HEK293 (cell line): ENCODE data around the gene PPP1R14B.
A peak's percentile ranks its signal among the peaks of the same experiment; 100 is the strongest.

Experiments
- CTCF ChIA-PET: fragments of 350-600 bp; formaldehyde crosslinking; extraction: SDS; loops from one replicate; lab custom pipeline; 2021; ENCODE audit warnings: antibody characterized with exemption; lab: Yijun Ruan, JAX
- POLR2A ChIA-PET: fragments of 300-600 bp; formaldehyde crosslinking; extraction: SDS; loops from one replicate; lab custom pipeline; 2020; ENCODE audit warnings: antibody characterized with exemption, inconsistent platforms; lab: Yijun Ruan, JAX
- H3K27ac ChIP-seq: fragments of 200-500 bp; sonication (Bioruptor generic); 2 replicates; pipeline ENCODE4 v1.5.1; 2014; ENCODE audit warnings: low read depth, low read length, control low read depth, inconsistent platforms; ENCODE audit errors: extremely low read depth
- H3K36me3 ChIP-seq, 2 experiments: fragments of 200-500 bp in 1 of 2; sonication (Bioruptor generic) in 1 of 2; 1 replicate in 1 of 2; 2 replicates in 1 of 2; pipeline ENCODE4 v1.5.1; 2014 to 2017; ENCODE audit warnings: inconsistent platforms in 2 of 2, low read length in 2 of 2; ENCODE audit not compliant: control insufficient read depth in 2 of 2, insufficient read depth in 1 of 2
- H3K4me1 ChIP-seq: fragments of 200-500 bp; sonication (Bioruptor generic); 2 replicates; pipeline ENCODE4 v1.5.1; 2014; ENCODE audit warnings: mild to moderate bottlenecking, low read length, inconsistent platforms; ENCODE audit not compliant: control insufficient read depth, insufficient read depth
- H3K4me3 ChIP-seq: 2 replicates; pipeline ENCODE4 v1.5.1; 2011; ENCODE audit warnings: low read depth, mild to moderate bottlenecking, control low read depth, low read length, moderate library complexity
- H3K9me3 ChIP-seq: fragments of 200-500 bp; sonication (Bioruptor generic); 2 replicates; pipeline ENCODE4 v1.5.1; 2014; ENCODE audit warnings: low read depth, low read length, inconsistent platforms; ENCODE audit not compliant: control insufficient read depth, insufficient read depth
- GLI4 ChIP-seq: fragments of 450-650 bp; formaldehyde crosslinking; IDR thresholded peaks from 2 replicates; pipeline ENCODE4 v1.5.1; 2016; ENCODE audit warnings: missing biosample characterization, missing genetic modification characterization
- GLIS2 ChIP-seq: fragments of 450-650 bp; formaldehyde crosslinking; IDR thresholded peaks from 2 replicates; pipeline ENCODE4 v1.5.1; 2016; ENCODE audit warnings: missing biosample characterization, missing genetic modification characterization
- HOXD13 ChIP-seq: sonication (generic); formaldehyde crosslinking; IDR thresholded peaks from 2 replicates; pipeline ENCODE4 v1.8.0; 2022; ENCODE audit warnings: missing genetic modification reagents, borderline replicate concordance
- KLF16 ChIP-seq: fragments of 450-650 bp; formaldehyde crosslinking; IDR thresholded peaks from 2 replicates; pipeline ENCODE4 v1.5.1; 2017; ENCODE audit warnings: missing biosample characterization, missing genetic modification characterization
- MYNN ChIP-seq: fragments of 450-650 bp; formaldehyde crosslinking; IDR thresholded peaks from 2 replicates; pipeline ENCODE4 v1.5.1; 2016; ENCODE audit warnings: missing biosample characterization, missing genetic modification characterization, borderline replicate concordance
- SALL2 ChIP-seq: fragments of 450-650 bp; formaldehyde crosslinking; IDR thresholded peaks from 2 replicates; pipeline ENCODE4 v1.5.0; 2017; ENCODE audit warnings: missing biosample characterization, mild to moderate bottlenecking, missing genetic modification characterization, borderline replicate concordance
- TRIM28 ChIP-seq: IDR thresholded peaks from 2 replicates; pipeline ENCODE4 v1.6.1; 2011; ENCODE audit warnings: low read length, control low read depth, borderline replicate concordance
- ZIC2 ChIP-seq: fragments of 450-650 bp; formaldehyde crosslinking; IDR thresholded peaks from 2 replicates; pipeline ENCODE4 v1.5.1; 2016; ENCODE audit warnings: missing biosample characterization, missing genetic modification characterization
- ZNF350 ChIP-seq: fragments of 450-650 bp; formaldehyde crosslinking; IDR thresholded peaks from 2 replicates; pipeline ENCODE4 v1.5.0; 2017; ENCODE audit warnings: missing biosample characterization, mild to moderate bottlenecking, missing genetic modification characterization
- ZNF391 ChIP-seq: fragments of 450-650 bp; formaldehyde crosslinking; IDR thresholded peaks from 2 replicates; pipeline ENCODE4 v1.5.1; 2016; ENCODE audit warnings: low read depth, missing biosample characterization, missing genetic modification characterization, borderline replicate concordance
- ZNF423 ChIP-seq: fragments of 450-650 bp; formaldehyde crosslinking; IDR thresholded peaks from 2 replicates; pipeline ENCODE4 v1.5.1; 2016; ENCODE audit warnings: missing biosample characterization, missing genetic modification characterization
- ZNF670 ChIP-seq: fragments of 450-650 bp; formaldehyde crosslinking; IDR thresholded peaks from 2 replicates; pipeline ENCODE4 v1.5.1; 2016; ENCODE audit warnings: missing biosample characterization, missing genetic modification characterization, low read depth
- TF ChIP-seq, protein P1 (sequence below): fragments of 450-650 bp; formaldehyde crosslinking; IDR thresholded peaks from 2 replicates; pipeline ENCODE4 v1.5.1; 2016; ENCODE audit warnings: missing biosample characterization, missing genetic modification characterization
- TF ChIP-seq, protein P2 (sequence below): fragments of 450-650 bp; formaldehyde crosslinking; conservative IDR thresholded peaks from 2 replicates; pipeline ENCODE4 v1.5.1; 2016; ENCODE audit warnings: low read depth, missing biosample characterization, missing genetic modification characterization
- TF ChIP-seq, protein P3 (sequence below): fragments of 450-650 bp; formaldehyde crosslinking; IDR thresholded peaks from 2 replicates; pipeline ENCODE4 v1.5.0; 2017; ENCODE audit warnings: missing biosample characterization, missing genetic modification characterization, borderline replicate concordance
- TF ChIP-seq, protein P4 (sequence below): fragments of 450-650 bp; formaldehyde crosslinking; IDR thresholded peaks from 2 replicates; pipeline ENCODE4 v1.5.1; 2017; ENCODE audit warnings: missing biosample characterization, missing genetic modification characterization
- TF ChIP-seq, protein P5 (sequence below): fragments of 450-650 bp; formaldehyde crosslinking; IDR thresholded peaks from 2 replicates; pipeline ENCODE4 v1.5.1; 2016; ENCODE audit warnings: missing biosample characterization, missing genetic modification characterization
- TF ChIP-seq, protein P6 (sequence below): fragments of 450-650 bp; formaldehyde crosslinking; IDR thresholded peaks from 2 replicates; pipeline ENCODE4 v1.5.1; 2017; ENCODE audit warnings: missing biosample characterization, missing genetic modification characterization
- TF ChIP-seq, protein P7 (sequence below): fragments of 450-650 bp; formaldehyde crosslinking; IDR thresholded peaks from 2 replicates; pipeline ENCODE4 v1.5.1; 2016; ENCODE audit warnings: missing biosample characterization, missing genetic modification characterization, low read depth

PPP1R14B gene, protein sequence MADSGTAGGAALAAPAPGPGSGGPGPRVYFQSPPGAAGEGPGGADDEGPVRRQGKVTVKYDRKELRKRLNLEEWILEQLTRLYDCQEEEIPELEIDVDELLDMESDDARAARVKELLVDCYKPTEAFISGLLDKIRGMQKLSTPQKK

DNA sequence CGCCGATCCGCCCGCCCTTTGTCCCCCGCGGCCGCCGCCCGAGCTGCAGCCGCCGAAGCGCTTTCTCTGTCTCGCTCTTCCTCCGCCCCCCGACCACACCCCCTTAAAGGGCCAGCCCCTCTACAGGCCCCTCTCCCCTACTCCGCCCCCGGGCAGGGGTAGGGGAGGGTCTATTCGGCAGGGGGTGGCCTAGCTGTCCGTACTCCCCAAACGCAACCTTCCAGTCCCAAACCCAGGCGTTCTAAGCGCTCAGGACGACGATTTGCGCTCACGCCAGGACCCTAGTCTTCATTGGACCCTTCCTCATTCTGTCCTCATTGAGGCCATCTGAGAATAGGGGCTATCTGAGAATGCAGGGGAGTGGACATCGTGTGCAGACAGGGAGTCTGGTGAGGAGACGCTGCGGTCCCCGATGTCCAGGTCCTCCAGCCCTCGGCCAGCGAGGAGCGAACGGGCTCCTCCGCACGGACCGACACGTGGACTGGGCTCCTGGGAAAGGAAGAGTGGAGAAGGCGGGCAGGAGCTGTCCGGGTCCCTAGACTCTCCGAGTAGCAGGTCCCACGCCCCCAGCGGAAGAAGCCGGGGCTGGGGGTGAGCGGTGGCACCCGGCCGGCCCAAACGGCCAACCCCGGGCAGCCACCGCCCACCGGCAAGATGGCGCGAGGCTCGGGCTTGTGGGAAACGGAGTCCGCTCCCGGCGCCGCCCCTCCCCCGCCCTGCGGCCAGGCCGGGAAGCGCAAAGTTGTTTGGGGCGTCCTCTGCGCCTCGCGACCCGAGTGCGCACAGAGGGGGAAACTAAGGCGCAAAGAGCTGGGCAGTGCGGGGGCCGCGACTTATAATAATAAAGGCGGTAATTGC, at the start of gene PPP1R14B:
TSS of gene PPP1R14B (minus strand) at position 73 of the 858 bp plus-strand sequence. CDS start 270 bp downstream, outside the sequence.
- Histone ChIP-seq H3K9me3 (no peaks in the 10 kb centered on the region), H3K4me1 (peaks cover 7% of the 10 kb centered on the region), H3K36me3 (peaks cover 0 to 20% of the 10 kb centered on the region in 2 experiments; a peak in 1 of 3 replicates), H3K4me3 (peak within 1 kb of the TSS; percentile 68), H3K27ac (peak within 1 kb of the TSS; percentile 73)
- CTCF ChIA-PET: interaction anchor here (1.1 to 1.7 kb wide), 3 partner anchors 8 to 58 kb away, joined by 4 to 8 read pairs (median 5); no protein-coding TSS in a partner anchor
- POLR2A ChIA-PET: interaction anchor here (1.1 to 7.2 kb wide), 5 partner anchors 21 to 71 kb away, joined by 3 to 96 read pairs (median 7); partner anchors contain the start of genes NUDT22, PRDX5, TRMT112 and TRPT1
- TF ChIP-seq ZNF391 (tag by site-specific recombination): no peak
- no peak for TF ChIP-seq TRIM28
- TF ChIP-seq, protein P1, sequence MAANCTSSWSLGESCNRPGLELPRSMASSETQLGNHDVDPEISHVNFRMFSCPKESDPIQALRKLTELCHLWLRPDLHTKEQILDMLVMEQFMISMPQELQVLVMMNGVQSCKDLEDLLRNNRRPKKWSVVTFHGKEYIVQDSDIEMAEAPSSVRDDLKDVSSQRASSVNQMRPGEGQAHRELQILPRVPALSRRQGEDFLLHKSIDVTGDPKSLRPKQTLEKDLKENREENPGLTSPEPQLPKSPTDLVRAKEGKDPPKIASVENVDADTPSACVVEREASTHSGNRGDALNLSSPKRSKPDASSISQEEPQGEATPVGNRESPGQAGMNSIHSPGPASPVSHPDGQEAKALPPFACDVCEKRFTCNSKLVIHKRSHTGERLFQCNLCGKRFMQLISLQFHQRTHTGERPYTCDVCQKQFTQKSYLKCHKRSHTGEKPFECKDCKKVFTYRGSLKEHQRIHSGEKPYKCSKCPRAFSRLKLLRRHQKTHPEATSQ (tag by site-specific recombination): no peak; the same call in 1 of the 2 replicates
- TF ChIP-seq, protein P2, sequence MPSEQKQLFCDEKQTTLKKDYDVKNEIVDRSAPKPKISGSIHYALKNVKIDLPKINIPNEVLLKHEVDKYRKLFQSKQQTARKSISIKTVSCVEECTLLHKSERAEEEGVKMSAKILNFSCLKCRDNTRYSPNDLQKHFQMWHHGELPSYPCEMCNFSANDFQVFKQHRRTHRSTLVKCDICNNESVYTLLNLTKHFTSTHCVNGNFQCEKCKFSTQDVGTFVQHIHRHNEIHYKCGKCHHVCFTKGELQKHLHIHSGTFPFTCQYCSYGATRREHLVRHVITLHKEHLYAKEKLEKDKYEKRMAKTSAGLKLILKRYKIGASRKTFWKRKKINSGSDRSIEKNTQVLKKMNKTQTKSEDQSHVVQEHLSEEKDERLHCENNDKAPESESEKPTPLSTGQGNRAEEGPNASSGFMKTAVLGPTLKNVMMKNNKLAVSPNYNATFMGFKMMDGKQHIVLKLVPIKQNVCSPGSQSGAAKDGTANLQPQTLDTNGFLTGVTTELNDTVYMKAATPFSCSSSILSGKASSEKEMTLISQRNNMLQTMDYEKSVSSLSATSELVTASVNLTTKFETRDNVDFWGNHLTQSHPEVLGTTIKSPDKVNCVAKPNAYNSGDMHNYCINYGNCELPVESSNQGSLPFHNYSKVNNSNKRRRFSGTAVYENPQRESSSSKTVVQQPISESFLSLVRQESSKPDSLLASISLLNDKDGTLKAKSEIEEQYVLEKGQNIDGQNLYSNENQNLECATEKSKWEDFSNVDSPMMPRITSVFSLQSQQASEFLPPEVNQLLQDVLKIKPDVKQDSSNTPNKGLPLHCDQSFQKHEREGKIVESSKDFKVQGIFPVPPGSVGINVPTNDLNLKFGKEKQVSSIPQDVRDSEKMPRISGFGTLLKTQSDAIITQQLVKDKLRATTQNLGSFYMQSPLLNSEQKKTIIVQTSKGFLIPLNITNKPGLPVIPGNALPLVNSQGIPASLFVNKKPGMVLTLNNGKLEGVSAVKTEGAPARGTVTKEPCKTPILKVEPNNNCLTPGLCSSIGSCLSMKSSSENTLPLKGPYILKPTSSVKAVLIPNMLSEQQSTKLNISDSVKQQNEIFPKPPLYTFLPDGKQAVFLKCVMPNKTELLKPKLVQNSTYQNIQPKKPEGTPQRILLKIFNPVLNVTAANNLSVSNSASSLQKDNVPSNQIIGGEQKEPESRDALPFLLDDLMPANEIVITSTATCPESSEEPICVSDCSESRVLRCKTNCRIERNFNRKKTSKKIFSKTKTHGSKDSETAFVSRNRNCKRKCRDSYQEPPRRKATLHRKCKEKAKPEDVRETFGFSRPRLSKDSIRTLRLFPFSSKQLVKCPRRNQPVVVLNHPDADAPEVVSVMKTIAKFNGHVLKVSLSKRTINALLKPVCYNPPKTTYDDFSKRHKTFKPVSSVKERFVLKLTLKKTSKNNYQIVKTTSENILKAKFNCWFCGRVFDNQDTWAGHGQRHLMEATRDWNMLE (tag by site-specific recombination): no peak
- TF ChIP-seq, protein P3, sequence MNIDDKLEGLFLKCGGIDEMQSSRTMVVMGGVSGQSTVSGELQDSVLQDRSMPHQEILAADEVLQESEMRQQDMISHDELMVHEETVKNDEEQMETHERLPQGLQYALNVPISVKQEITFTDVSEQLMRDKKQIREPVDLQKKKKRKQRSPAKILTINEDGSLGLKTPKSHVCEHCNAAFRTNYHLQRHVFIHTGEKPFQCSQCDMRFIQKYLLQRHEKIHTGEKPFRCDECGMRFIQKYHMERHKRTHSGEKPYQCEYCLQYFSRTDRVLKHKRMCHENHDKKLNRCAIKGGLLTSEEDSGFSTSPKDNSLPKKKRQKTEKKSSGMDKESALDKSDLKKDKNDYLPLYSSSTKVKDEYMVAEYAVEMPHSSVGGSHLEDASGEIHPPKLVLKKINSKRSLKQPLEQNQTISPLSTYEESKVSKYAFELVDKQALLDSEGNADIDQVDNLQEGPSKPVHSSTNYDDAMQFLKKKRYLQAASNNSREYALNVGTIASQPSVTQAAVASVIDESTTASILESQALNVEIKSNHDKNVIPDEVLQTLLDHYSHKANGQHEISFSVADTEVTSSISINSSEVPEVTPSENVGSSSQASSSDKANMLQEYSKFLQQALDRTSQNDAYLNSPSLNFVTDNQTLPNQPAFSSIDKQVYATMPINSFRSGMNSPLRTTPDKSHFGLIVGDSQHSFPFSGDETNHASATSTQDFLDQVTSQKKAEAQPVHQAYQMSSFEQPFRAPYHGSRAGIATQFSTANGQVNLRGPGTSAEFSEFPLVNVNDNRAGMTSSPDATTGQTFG (tag by site-specific recombination): no peak
- TF ChIP-seq, protein P4, sequence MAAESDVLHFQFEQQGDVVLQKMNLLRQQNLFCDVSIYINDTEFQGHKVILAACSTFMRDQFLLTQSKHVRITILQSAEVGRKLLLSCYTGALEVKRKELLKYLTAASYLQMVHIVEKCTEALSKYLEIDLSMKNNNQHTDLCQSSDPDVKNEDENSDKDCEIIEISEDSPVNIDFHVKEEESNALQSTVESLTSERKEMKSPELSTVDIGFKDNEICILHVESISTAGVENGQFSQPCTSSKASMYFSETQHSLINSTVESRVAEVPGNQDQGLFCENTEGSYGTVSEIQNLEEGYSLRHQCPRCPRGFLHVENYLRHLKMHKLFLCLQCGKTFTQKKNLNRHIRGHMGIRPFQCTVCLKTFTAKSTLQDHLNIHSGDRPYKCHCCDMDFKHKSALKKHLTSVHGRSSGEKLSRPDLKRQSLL: no peak
- TF ChIP-seq GLIS2 (tag by site-specific recombination): peak; percentile 87
- TF ChIP-seq ZNF423 (tag by site-specific recombination): no peak
- TF ChIP-seq, protein P5, sequence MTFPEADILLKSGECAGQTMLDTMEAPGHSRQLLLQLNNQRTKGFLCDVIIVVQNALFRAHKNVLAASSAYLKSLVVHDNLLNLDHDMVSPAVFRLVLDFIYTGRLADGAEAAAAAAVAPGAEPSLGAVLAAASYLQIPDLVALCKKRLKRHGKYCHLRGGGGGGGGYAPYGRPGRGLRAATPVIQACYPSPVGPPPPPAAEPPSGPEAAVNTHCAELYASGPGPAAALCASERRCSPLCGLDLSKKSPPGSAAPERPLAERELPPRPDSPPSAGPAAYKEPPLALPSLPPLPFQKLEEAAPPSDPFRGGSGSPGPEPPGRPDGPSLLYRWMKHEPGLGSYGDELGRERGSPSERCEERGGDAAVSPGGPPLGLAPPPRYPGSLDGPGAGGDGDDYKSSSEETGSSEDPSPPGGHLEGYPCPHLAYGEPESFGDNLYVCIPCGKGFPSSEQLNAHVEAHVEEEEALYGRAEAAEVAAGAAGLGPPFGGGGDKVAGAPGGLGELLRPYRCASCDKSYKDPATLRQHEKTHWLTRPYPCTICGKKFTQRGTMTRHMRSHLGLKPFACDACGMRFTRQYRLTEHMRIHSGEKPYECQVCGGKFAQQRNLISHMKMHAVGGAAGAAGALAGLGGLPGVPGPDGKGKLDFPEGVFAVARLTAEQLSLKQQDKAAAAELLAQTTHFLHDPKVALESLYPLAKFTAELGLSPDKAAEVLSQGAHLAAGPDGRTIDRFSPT: 0 out of 2 replicates have a peak, but pooled peaks have one; percentile 24
- TF ChIP-seq MYNN (tag by site-specific recombination): no peak
- TF ChIP-seq, protein P6, sequence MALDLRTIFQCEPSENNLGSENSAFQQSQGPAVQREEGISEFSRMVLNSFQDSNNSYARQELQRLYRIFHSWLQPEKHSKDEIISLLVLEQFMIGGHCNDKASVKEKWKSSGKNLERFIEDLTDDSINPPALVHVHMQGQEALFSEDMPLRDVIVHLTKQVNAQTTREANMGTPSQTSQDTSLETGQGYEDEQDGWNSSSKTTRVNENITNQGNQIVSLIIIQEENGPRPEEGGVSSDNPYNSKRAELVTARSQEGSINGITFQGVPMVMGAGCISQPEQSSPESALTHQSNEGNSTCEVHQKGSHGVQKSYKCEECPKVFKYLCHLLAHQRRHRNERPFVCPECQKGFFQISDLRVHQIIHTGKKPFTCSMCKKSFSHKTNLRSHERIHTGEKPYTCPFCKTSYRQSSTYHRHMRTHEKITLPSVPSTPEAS (tag by site-specific recombination): no peak
- no peak for TF ChIP-seq ZNF670 (tag by site-specific recombination)
- TF ChIP-seq SALL2: no peak
- no peak for TF ChIP-seq HOXD13 (CRISPR knock-in tag)
- TF ChIP-seq ZNF350 (tag by site-specific recombination): no peak
- no peak for TF ChIP-seq GLI4 (tag by site-specific recombination)
- TF ChIP-seq KLF16 (tag by site-specific recombination): 0 out of 2 replicates have a peak, but pooled peaks have one; percentile 14
- TF ChIP-seq, protein P7, sequence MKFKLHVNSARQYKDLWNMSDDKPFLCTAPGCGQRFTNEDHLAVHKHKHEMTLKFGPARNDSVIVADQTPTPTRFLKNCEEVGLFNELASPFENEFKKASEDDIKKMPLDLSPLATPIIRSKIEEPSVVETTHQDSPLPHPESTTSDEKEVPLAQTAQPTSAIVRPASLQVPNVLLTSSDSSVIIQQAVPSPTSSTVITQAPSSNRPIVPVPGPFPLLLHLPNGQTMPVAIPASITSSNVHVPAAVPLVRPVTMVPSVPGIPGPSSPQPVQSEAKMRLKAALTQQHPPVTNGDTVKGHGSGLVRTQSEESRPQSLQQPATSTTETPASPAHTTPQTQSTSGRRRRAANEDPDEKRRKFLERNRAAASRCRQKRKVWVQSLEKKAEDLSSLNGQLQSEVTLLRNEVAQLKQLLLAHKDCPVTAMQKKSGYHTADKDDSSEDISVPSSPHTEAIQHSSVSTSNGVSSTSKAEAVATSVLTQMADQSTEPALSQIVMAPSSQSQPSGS (tag by site-specific recombination): no peak
- TF ChIP-seq ZIC2 (tag by site-specific recombination): peak; percentile 6; the same call in 1 of the 2 replicates
